ENCODE measurements around the gene HSPA1L.
"Not testable (repeated sequence)": the region's sequence is repeated elsewhere in the genome, so short reads cannot be mapped to it uniquely, and the experiment has no call there.

Gene HSPA1L

GRCh38 chr6:31825553-31825952 lies 10.5 kb upstream of the HSPA1L start:
- Histone ChIP-seq H3K4me3 (ENCODE audit: control insufficient read depth in 1 of 7, extremely low read depth in 1 of 7, insufficient read depth in 4 of 7, low read depth in 2 of 7, low read length in 6 of 7) (no peak overlapping the region), H3K4me1 (ENCODE audit: control extremely low read depth in 1 of 4, control insufficient read depth in 4 of 4, insufficient read depth in 4 of 4, low read length in 3 of 4) (peaks cover 17 to 62% (median 43%) of the 10 kb centered on the region in 4 experiments), H3K27me3 (replicated peaks in 2 of 5; ENCODE audit: control insufficient read depth in 4 of 5, insufficient read depth in 5 of 5, low read length in 4 of 5) (no peaks in the 10 kb centered on the region), H3K36me3 (ENCODE audit: control insufficient read depth in 4 of 4, insufficient read depth in 4 of 4, low read length in 3 of 4) (no peaks in the 10 kb centered on the region), H3K27ac (ENCODE audit: insufficient read depth in 1 of 2, low read depth in 1 of 2, low read length in 2 of 2, poor library complexity in 1 of 2, severe bottlenecking in 2 of 2) (peak overlapping the region in 1 of 2 experiments; percentile 96), H3K9me3 (ENCODE audit: control extremely low read depth in 1 of 5, control insufficient read depth in 4 of 5, insufficient read depth in 2 of 5, low read depth in 1 of 5, low read length in 4 of 5) (no peaks in the 10 kb centered on the region)
- POLR2A ChIA-PET: no interaction called here
- WGBS (ENCODE audit: insufficient coverage): no CpG with 5 or more reads among the region's 4 CpGs
- CTCF ChIA-PET: interaction anchor here (1.9 kb wide), 1 partner anchor 10 kb away, joined by 5 read pairs; the partner anchor contains the start of genes HSPA1A and HSPA1L
- DNase-seq: no peak

- ChIA-PET CTCF (interaction anchor here (0.6 to 1.9 kb wide), 5 partner anchors 17 to 94 kb away, joined by 3 to 7 read pairs (median 4); partner anchors contain the start of gene LSM2), POLR2A (interaction anchor here (0.9 kb wide), 1 partner anchor 113 kb away, joined by 4 read pairs; no protein-coding TSS in a partner anchor)
- not testable (repeated sequence) for H3K9me3 ChIP-seq (ENCODE audit: control extremely low read depth in 1 of 5, control insufficient read depth in 4 of 5, insufficient read depth in 2 of 5, low read depth in 1 of 5, low read length in 4 of 5); H3K27me3 ChIP-seq (replicated peaks in 2 of 5; ENCODE audit: control insufficient read depth in 4 of 5, insufficient read depth in 5 of 5, low read length in 4 of 5); H3K36me3 ChIP-seq (ENCODE audit: control insufficient read depth in 4 of 4, insufficient read depth in 4 of 4, low read length in 3 of 4)
- Histone ChIP-seq H3K4me3 (ENCODE audit: control insufficient read depth in 1 of 7, extremely low read depth in 1 of 7, insufficient read depth in 4 of 7, low read depth in 2 of 7, low read length in 6 of 7) (peak overlapping the region in 4 of 7 experiments; percentile 19 to 41 (median 36)), H3K4me1 (ENCODE audit: control extremely low read depth in 1 of 4, control insufficient read depth in 4 of 4, insufficient read depth in 4 of 4, low read length in 3 of 4) (peaks cover 23 to 60% (median 49%) of the 10 kb centered on the region in 4 experiments), H3K27ac (ENCODE audit: insufficient read depth in 1 of 2, low read depth in 1 of 2, low read length in 2 of 2, poor library complexity in 1 of 2, severe bottlenecking in 2 of 2) (peak overlapping the region in 1 of 2 experiments; percentile 94)
- DNase-seq: peak in 1 of 3 donors; percentile 31
- WGBS (ENCODE audit: insufficient coverage): 100% methylated on average over 1 of the region's 9 CpGs
These were observed 8.6 kb upstream of the HSPA1L start for GRCh38 chr6:31823592-31824196.

GRCh38 chr6:31822036-31822821 lies 7.1 kb upstream of the HSPA1L start:
- DNase-seq: peak; percentile 73 to 87 (median 83)
- Histone ChIP-seq H3K36me3 (ENCODE audit: control insufficient read depth in 4 of 4, insufficient read depth in 4 of 4, low read length in 3 of 4) (no peaks in the 10 kb centered on the region), H3K4me1 (ENCODE audit: control extremely low read depth in 1 of 4, control insufficient read depth in 4 of 4, insufficient read depth in 4 of 4, low read length in 3 of 4) (peaks cover 34 to 74% (median 59%) of the 10 kb centered on the region in 4 experiments), H3K27ac (ENCODE audit: insufficient read depth in 1 of 2, low read depth in 1 of 2, low read length in 2 of 2, poor library complexity in 1 of 2, severe bottlenecking in 2 of 2) (peak overlapping the region; percentile 68 to 94), H3K27me3 (replicated peaks in 2 of 5; ENCODE audit: control insufficient read depth in 4 of 5, insufficient read depth in 5 of 5, low read length in 4 of 5) (no peaks in the 10 kb centered on the region), H3K9me3 (ENCODE audit: control extremely low read depth in 1 of 5, control insufficient read depth in 4 of 5, insufficient read depth in 2 of 5, low read depth in 1 of 5, low read length in 4 of 5) (no peaks in the 10 kb centered on the region), H3K4me3 (ENCODE audit: control insufficient read depth in 1 of 7, extremely low read depth in 1 of 7, insufficient read depth in 4 of 7, low read depth in 2 of 7, low read length in 6 of 7) (peak overlapping the region in 6 of 7 experiments; percentile 74 to 91 (median 82))
- ChIA-PET POLR2A (interaction anchor here (1.0 kb wide), 1 partner anchor 118 kb away, joined by 3 read pairs; no protein-coding TSS in a partner anchor), CTCF (interaction anchor here (0.6 to 1.9 kb wide), 11 partner anchors 11 to 119 kb away, joined by 3 to 6 read pairs (median 3); partner anchors contain the start of genes ABHD16A, LSM2 and VARS1)
- 4% methylated on average over 12 of the region's 25 CpGs for WGBS (ENCODE audit: insufficient coverage)

- Histone ChIP-seq H3K27me3 (replicated peaks in 2 of 5; ENCODE audit: control insufficient read depth in 4 of 5, insufficient read depth in 5 of 5, low read length in 4 of 5) (no peaks in the 10 kb centered on the region), H3K27ac (ENCODE audit: insufficient read depth in 1 of 2, low read depth in 1 of 2, low read length in 2 of 2, poor library complexity in 1 of 2, severe bottlenecking in 2 of 2) (peak overlapping the region; percentile 68 to 94), H3K4me1 (ENCODE audit: control extremely low read depth in 1 of 4, control insufficient read depth in 4 of 4, insufficient read depth in 4 of 4, low read length in 3 of 4) (peaks cover 32 to 70% (median 55%) of the 10 kb centered on the region in 4 experiments), H3K36me3 (ENCODE audit: control insufficient read depth in 4 of 4, insufficient read depth in 4 of 4, low read length in 3 of 4) (no peaks in the 10 kb centered on the region), H3K9me3 (ENCODE audit: control extremely low read depth in 1 of 5, control insufficient read depth in 4 of 5, insufficient read depth in 2 of 5, low read depth in 1 of 5, low read length in 4 of 5) (no peaks in the 10 kb centered on the region), H3K4me3 (ENCODE audit: control insufficient read depth in 1 of 7, extremely low read depth in 1 of 7, insufficient read depth in 4 of 7, low read depth in 2 of 7, low read length in 6 of 7) (peak overlapping the region; percentile 74 to 91 (median 86))
- peak in 2 of 3 donors; percentile 39 to 53 for DNase-seq
- WGBS (ENCODE audit: insufficient coverage): 10% methylated on average over 16 of the region's 39 CpGs
- POLR2A ChIA-PET: interaction anchor here (1.0 kb wide), 1 partner anchor 118 kb away, joined by 3 read pairs; no protein-coding TSS in a partner anchor
- CTCF ChIA-PET: interaction anchor here (0.6 to 1.1 kb wide), 5 partner anchors 11 to 26 kb away, joined by 3 read pairs; partner anchors contain the start of genes LSM2 and VARS1
These were observed 6.4 kb upstream of the HSPA1L start for GRCh38 chr6:31821301-31822035.

- H3K27me3 ChIP-seq (replicated peaks in 2 of 5; ENCODE audit: control insufficient read depth in 4 of 5, insufficient read depth in 5 of 5, low read length in 4 of 5); DNase-seq; H3K27ac ChIP-seq (ENCODE audit: insufficient read depth in 1 of 2, low read depth in 1 of 2, low read length in 2 of 2, poor library complexity in 1 of 2, severe bottlenecking in 2 of 2); H3K9me3 ChIP-seq (ENCODE audit: control extremely low read depth in 1 of 5, control insufficient read depth in 4 of 5, insufficient read depth in 2 of 5, low read depth in 1 of 5, low read length in 4 of 5); H3K36me3 ChIP-seq (ENCODE audit: control insufficient read depth in 4 of 4, insufficient read depth in 4 of 4, low read length in 3 of 4): not testable (repeated sequence)
- CTCF ChIA-PET: interaction anchor here (0.8 to 2.6 kb wide), 5 partner anchors 10 to 108 kb away, joined by 3 to 9 read pairs (median 3); no protein-coding TSS in a partner anchor
- POLR2A ChIA-PET: interaction anchor here (0.6 to 1.0 kb wide), 2 partner anchors 31 to 199 kb away, joined by 3 read pairs; no protein-coding TSS in a partner anchor
- H3K4me3 ChIP-seq (ENCODE audit: control insufficient read depth in 1 of 7, extremely low read depth in 1 of 7, insufficient read depth in 4 of 7, low read depth in 2 of 7, low read length in 6 of 7): peak overlapping the region in 1 of 7 experiments; percentile 33
- peaks cover 30 to 62% (median 46%) of the 10 kb centered on the region in 4 experiments for H3K4me1 ChIP-seq (ENCODE audit: control extremely low read depth in 1 of 4, control insufficient read depth in 4 of 4, insufficient read depth in 4 of 4, low read length in 3 of 4)
- WGBS (ENCODE audit: insufficient coverage): 82% methylated on average over 2 of the region's 10 CpGs
These were observed 5.3 kb upstream of the HSPA1L start for GRCh38 chr6:31820399-31820798.

GRCh38 chr6:31819871-31820299 lies 4.8 kb upstream of the HSPA1L start:
- ChIA-PET POLR2A (interaction anchor here (0.6 to 1.0 kb wide), 2 partner anchors 31 to 198 kb away, joined by 3 read pairs; no protein-coding TSS in a partner anchor), CTCF (interaction anchor here (0.8 to 2.6 kb wide), 6 partner anchors 11 to 108 kb away, joined by 3 to 9 read pairs (median 3); no protein-coding TSS in a partner anchor)
- Histone ChIP-seq H3K9me3 (ENCODE audit: control extremely low read depth in 1 of 5, control insufficient read depth in 4 of 5, insufficient read depth in 2 of 5, low read depth in 1 of 5, low read length in 4 of 5) (no peaks in the 10 kb centered on the region), H3K4me3 (ENCODE audit: control insufficient read depth in 1 of 7, extremely low read depth in 1 of 7, insufficient read depth in 4 of 7, low read depth in 2 of 7, low read length in 6 of 7) (no peak overlapping the region), H3K27me3 (replicated peaks in 2 of 5; ENCODE audit: control insufficient read depth in 4 of 5, insufficient read depth in 5 of 5, low read length in 4 of 5) (no peaks in the 10 kb centered on the region), H3K36me3 (ENCODE audit: control insufficient read depth in 4 of 4, insufficient read depth in 4 of 4, low read length in 3 of 4) (no peaks in the 10 kb centered on the region), H3K27ac (ENCODE audit: insufficient read depth in 1 of 2, low read depth in 1 of 2, low read length in 2 of 2, poor library complexity in 1 of 2, severe bottlenecking in 2 of 2) (peak overlapping the region in 1 of 2 experiments; percentile 12), H3K4me1 (ENCODE audit: control extremely low read depth in 1 of 4, control insufficient read depth in 4 of 4, insufficient read depth in 4 of 4, low read length in 3 of 4) (peaks cover 30 to 62% (median 46%) of the 10 kb centered on the region in 4 experiments)
- DNase-seq: no peak
